SK-N-SH (cell line): ENCODE data around the gene MYO9A. TPM values are rescaled to one million over a fixed set of nuclear protein-coding genes. Genes with fewer than 3 reads are reported as not detected.

ENCODE experiments used
- CTCF ChIA-PET: fragments of 300-600, 350-600 bp; formaldehyde crosslinking; extraction: SDS; loops from one replicate; lab custom pipeline; 2021; lab: Yijun Ruan, JAX
- POLR2A ChIA-PET: fragments of 350-600 bp; sonication (Branson Sonifier 250); formaldehyde crosslinking; extraction: SDS; loops from one replicate; lab custom pipeline; 2020; ENCODE audit warnings: antibody characterized with exemption, inconsistent platforms; lab: Yijun Ruan, JAX
- DNase-seq: peaks from one replicate; pipeline ENCODE4 v3.0.0; 2012
- H2AFZ ChIP-seq: fragments of 200-600 bp; sonication (generic); 2 replicates; pipeline ENCODE4 v1.8.1; 2016; ENCODE audit warnings: antibody characterized with exemption, mild to moderate bottlenecking, low read depth
- H3F3A ChIP-seq: fragments of 200-600 bp; sonication (generic); replicated peaks from 2 replicates; pipeline ENCODE3; 2016; ENCODE audit warnings: antibody characterized with exemption, mild to moderate bottlenecking; ENCODE audit not compliant: insufficient read depth
- H3K27ac ChIP-seq, 2 experiments: fragments of 200-500 bp in 1 of 2; fragments of 200-600 bp in 1 of 2; sonication (Bioruptor generic) in 1 of 2; sonication (generic), shearing (Covaris generic) in 1 of 2; 2 replicates each; pipeline versions ENCODE4 v1.5.1 to v1.6.1; 2014 to 2016; ENCODE audit warnings: low read depth in 2 of 2, inconsistent platforms in 1 of 2, low read length in 1 of 2, mild to moderate bottlenecking in 1 of 2, mixed read lengths in 1 of 2
- H3K27me3 ChIP-seq: fragments of 200-600 bp; sonication (generic), shearing (Covaris generic); 2 replicates; pipeline ENCODE4 v1.6.1; 2016; ENCODE audit warnings: mixed run types; ENCODE audit not compliant: insufficient read depth
- H3K36me3 ChIP-seq, 2 experiments: fragments of 200-500 bp in 1 of 2; fragments of 200-600 bp in 1 of 2; sonication (Bioruptor generic) in 1 of 2; sonication (generic) in 1 of 2; replicated peaks in 1 of 2; 2 replicates each; pipeline versions ENCODE3 to v1.5.1; 2014 to 2016; ENCODE audit warnings: low read length in 1 of 2, mild to moderate bottlenecking in 1 of 2; ENCODE audit not compliant: insufficient read depth in 2 of 2, control insufficient read depth in 1 of 2
- H3K4me1 ChIP-seq, 2 experiments: fragments of 200-500 bp in 1 of 2; fragments of 200-600 bp in 1 of 2; sonication (Bioruptor generic) in 1 of 2; sonication (generic), shearing (Covaris generic) in 1 of 2; 2 replicates each; pipeline versions ENCODE4 v1.5.1 to v1.6.1; 2014 to 2016; ENCODE audit warnings: low read depth in 1 of 2, low read length in 1 of 2, mixed run types in 1 of 2; ENCODE audit not compliant: insufficient read depth in 2 of 2, control insufficient read depth in 1 of 2
- H3K4me2 ChIP-seq: fragments of 200-600 bp; sonication (generic), shearing (Covaris generic); 2 replicates; pipeline ENCODE4 v1.6.1; 2017; ENCODE audit warnings: mixed run types
- H3K4me3 ChIP-seq, 2 experiments: fragments of 200-500 bp in 1 of 2; fragments of 200-600 bp in 1 of 2; sonication (Bioruptor generic) in 1 of 2; sonication (generic), shearing (Covaris generic) in 1 of 2; 2 replicates each; pipeline versions ENCODE4 v1.5.1 to v1.8.1; 2014 to 2016; ENCODE audit warnings: low read depth in 2 of 2, inconsistent platforms in 1 of 2, low read length in 1 of 2, mild to moderate bottlenecking in 1 of 2, mixed read lengths in 1 of 2, moderate library complexity in 1 of 2
- H3K79me2 ChIP-seq: fragments of 200-600 bp; sonication (generic); 2 replicates; pipeline ENCODE4 v1.8.1; 2017; ENCODE audit warnings: mild to moderate bottlenecking; ENCODE audit not compliant: insufficient read depth
- H3K9ac ChIP-seq: fragments of 200-600 bp; sonication (generic); 2 replicates; pipeline ENCODE4 v1.6.1; 2017; ENCODE audit warnings: mixed run types
- H3K9me2 ChIP-seq: fragments of 200-600 bp; sonication (generic); 2 replicates; pipeline ENCODE4 v1.6.1; 2017; ENCODE audit warnings: mixed run types
- H3K9me3 ChIP-seq: fragments of 200-600 bp; sonication (generic); 2 replicates; pipeline ENCODE4 v1.6.1; 2017; ENCODE audit warnings: mixed run types, mild to moderate bottlenecking, moderate library complexity
- H4K20me1 ChIP-seq: fragments of 200-600 bp; sonication (generic); 2 replicates; pipeline ENCODE4 v1.6.1; 2017; ENCODE audit warnings: mild to moderate bottlenecking, mixed run types; ENCODE audit not compliant: insufficient read depth
- ELF1 ChIP-seq: IDR thresholded peaks from 2 replicates; pipeline ENCODE4 v1.4.0; 2012
- EP300 ChIP-seq, 2 experiments: IDR thresholded peaks; 2 replicates each; pipeline versions ENCODE4 v1.4.0 to v1.6.1; 2012; ENCODE audit warnings: borderline replicate concordance in 1 of 2, low read depth in 1 of 2, low read length in 1 of 2
- FOXM1 ChIP-seq: IDR thresholded peaks from 2 replicates; pipeline ENCODE4 v1.4.0; 2012; ENCODE audit warnings: low read depth, mild to moderate bottlenecking
- GABPA ChIP-seq: IDR thresholded peaks from 2 replicates; pipeline ENCODE4 v1.4.0; 2012; ENCODE audit warnings: low read depth, mild to moderate bottlenecking
- GATA2 ChIP-seq: sonication (generic); formaldehyde crosslinking; IDR thresholded peaks from 2 replicates; pipeline ENCODE4 v1.5.0; 2020; ENCODE audit warnings: mild to moderate bottlenecking, missing genetic modification reagents
- MAX ChIP-seq: IDR thresholded peaks from 2 replicates; pipeline ENCODE4 v1.4.0; 2012; ENCODE audit warnings: low read depth
- MEF2A ChIP-seq: IDR thresholded peaks from 2 replicates; pipeline ENCODE4 v1.4.0; 2012; ENCODE audit warnings: low read depth, borderline replicate concordance
- NFIC ChIP-seq: IDR thresholded peaks from 2 replicates; pipeline ENCODE4 v1.4.0; 2012; ENCODE audit warnings: borderline replicate concordance
- NRF1 ChIP-seq: IDR thresholded peaks from 2 replicates; pipeline ENCODE4 v1.6.1; 2012; ENCODE audit warnings: low read depth, mild to moderate bottlenecking, low read length
- POLR2AphosphoS5 ChIP-seq: IDR thresholded peaks from 2 replicates; pipeline ENCODE4 v1.6.1; 2012; ENCODE audit warnings: low read depth, low read length
- RFX5 ChIP-seq: IDR thresholded peaks from 2 replicates; pipeline ENCODE4 v1.6.1; 2012; ENCODE audit warnings: mild to moderate bottlenecking, improper control_type of control experiment, low read length
- SIN3A ChIP-seq: IDR thresholded peaks from 2 replicates; pipeline ENCODE4 v1.6.1; 2012; ENCODE audit warnings: low read depth, mild to moderate bottlenecking, low read length, moderate library complexity, borderline replicate concordance
- TCF12 ChIP-seq: IDR thresholded peaks from 2 replicates; pipeline ENCODE4 v1.4.0; 2012
- USF1 ChIP-seq: IDR thresholded peaks from 2 replicates; pipeline ENCODE4 v1.4.0; 2012; ENCODE audit warnings: low read depth, borderline replicate concordance
- ZBTB33 ChIP-seq: IDR thresholded peaks from 2 replicates; pipeline ENCODE4 v1.4.0; 2012; ENCODE audit warnings: low read depth, borderline replicate concordance
- WGBS: methylation state at CpG from one replicate; pipeline ENCODE4 v1.1.6; 2017; ENCODE audit warnings: low lambda C conversion rate; 5-methylcytosine and 5-hydroxymethylcytosine counted together
- polyA plus RNA-seq, 3 experiments: library from polyadenylated mRNA; depleted of rRNA; stranded (reverse); fragments of >200 nt; gene quantifications; 2 replicates each; pipeline ENCODE4 v1.2.3, GENCODE V29; 2012
- TF ChIP-seq, protein P1 (sequence below): fragments of 200-600 bp; sonication (generic); IDR thresholded peaks from 2 replicates; pipeline ENCODE4 v1.6.1; 2017; ENCODE audit warnings: antibody characterized with exemption, mild to moderate bottlenecking, moderate library complexity
- TF ChIP-seq, protein P2 (sequence below): fragments of 150-350 bp; IDR thresholded peaks from 2 replicates; pipeline ENCODE4 v1.6.1; 2017; ENCODE audit warnings: antibody characterized with exemption, low read length, low read depth, borderline replicate concordance

Gene MYO9A
- polyA plus RNA-seq, 1 of the 3 experiments (the other 2 are of a cell fraction): 4.1 TPM

DNA sequence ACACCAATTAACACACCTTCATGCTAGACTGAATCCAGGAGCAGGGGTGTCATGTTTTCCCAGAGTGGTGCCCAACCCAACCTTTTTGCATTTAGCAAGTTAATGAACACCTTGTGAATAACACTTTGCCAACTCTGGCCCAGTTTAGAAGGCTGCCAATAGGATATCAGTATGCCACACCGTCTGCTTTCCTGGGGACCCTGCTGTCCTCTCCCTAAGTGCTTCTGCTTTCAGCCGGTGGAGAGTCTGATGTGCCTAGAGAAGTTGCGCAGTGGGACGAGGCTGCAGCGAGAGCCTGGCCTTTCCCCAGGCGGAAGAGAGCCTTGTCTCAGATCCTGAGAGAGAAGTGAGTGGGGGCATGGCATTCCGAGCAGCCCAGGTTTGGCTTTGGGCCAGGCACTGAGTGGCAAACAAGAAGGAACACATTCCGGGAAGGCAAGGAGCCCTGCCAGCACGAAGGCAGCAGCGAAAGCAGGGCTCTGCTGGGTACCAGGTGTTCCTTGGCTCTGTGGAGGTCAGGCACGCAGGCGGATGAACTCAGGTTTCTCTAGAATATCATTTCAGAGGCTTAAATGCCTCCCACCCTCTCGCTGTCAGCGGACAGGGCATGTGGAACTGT, 37.2 kb upstream of the MYO9A start:
- Histone ChIP-seq H2AFZ (peak overlapping the region; percentile 95), H3K36me3 (no peaks in the 10 kb centered on the region), H3K4me3 (peak overlapping the region; percentile 47 to 63; a peak in 3 of 4 replicates), H3F3A (no peaks in the 10 kb centered on the region), H3K27ac (0 out of 4 replicates have a peak overlapping the region, but pooled peaks of 1 of the 2 experiments have one; percentile 4), H3K27me3 (no peaks in the 10 kb centered on the region), H4K20me1 (no peaks in the 10 kb centered on the region)
- POLR2A ChIA-PET: no interaction called here
- 44% methylated on average over 14 of the region's 14 CpGs for WGBS
- CTCF ChIA-PET: interaction anchor here (0.7 to 3.1 kb wide), 28 partner anchors 10 to 625 kb away, joined by 3 to 59 read pairs (median 6); partner anchors contain the start of gene NR2E3
- TF ChIP-seq MAX (peak; percentile 37; the same call in 1 of the 2 replicates), MEF2A (no peak), NFIC (peak; percentile 86), TCF12 (peak; percentile 37; the same call in 1 of the 2 replicates), RFX5 (no peak), GATA2 (no peak), GABPA (no peak)
- TF ChIP-seq, all 33 proteins: peak for 3
- H3K9me2 ChIP-seq: no peaks in the 10 kb centered on the region
- H3K4me2 ChIP-seq: peak overlapping the region; percentile 95
- no peaks in the 10 kb centered on the region for H3K79me2 ChIP-seq
- H3K4me1 ChIP-seq: peaks cover 10% of the 10 kb centered on the region in 2 experiments; a peak in 1 of 4 replicates
- H3K9ac ChIP-seq: no peak overlapping the region
- no peaks in the 10 kb centered on the region for H3K9me3 ChIP-seq
- peak; percentile 45 for DNase-seq

DNA sequence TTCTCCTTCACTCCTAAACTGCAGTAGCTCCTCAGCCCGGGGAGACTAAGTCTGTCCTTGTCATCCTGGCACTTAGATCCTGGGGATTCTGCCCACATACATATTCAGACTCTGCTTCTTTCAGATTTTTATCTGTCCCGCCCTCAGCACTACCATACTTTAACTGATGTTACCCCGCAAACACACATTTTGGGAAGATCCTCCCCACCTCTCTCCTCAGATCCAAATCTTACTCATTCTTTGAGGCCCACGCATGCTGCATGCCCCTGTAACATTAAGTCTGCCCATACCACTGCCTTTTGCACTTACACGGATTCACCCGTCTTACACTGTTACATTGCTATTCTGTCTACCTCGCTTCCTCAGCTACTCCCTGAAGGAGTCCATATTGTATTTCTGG, 36.4 kb upstream of the MYO9A start:
- TF ChIP-seq ELF1 (no peak), RFX5 (no peak), ZBTB33 (no peak), FOXM1 (no peak), POLR2AphosphoS5 (no peak), GATA2 (no peak), USF1 (no peak), EP300 (IDR thresholded peaks at IDR 0.05; ENCODE audit: borderline replicate concordance in 1 of 2, low read depth in 1 of 2, low read length in 1 of 2) (no peak), NRF1 (no peak), SIN3A (no peak)
- TF ChIP-seq, protein P1, sequence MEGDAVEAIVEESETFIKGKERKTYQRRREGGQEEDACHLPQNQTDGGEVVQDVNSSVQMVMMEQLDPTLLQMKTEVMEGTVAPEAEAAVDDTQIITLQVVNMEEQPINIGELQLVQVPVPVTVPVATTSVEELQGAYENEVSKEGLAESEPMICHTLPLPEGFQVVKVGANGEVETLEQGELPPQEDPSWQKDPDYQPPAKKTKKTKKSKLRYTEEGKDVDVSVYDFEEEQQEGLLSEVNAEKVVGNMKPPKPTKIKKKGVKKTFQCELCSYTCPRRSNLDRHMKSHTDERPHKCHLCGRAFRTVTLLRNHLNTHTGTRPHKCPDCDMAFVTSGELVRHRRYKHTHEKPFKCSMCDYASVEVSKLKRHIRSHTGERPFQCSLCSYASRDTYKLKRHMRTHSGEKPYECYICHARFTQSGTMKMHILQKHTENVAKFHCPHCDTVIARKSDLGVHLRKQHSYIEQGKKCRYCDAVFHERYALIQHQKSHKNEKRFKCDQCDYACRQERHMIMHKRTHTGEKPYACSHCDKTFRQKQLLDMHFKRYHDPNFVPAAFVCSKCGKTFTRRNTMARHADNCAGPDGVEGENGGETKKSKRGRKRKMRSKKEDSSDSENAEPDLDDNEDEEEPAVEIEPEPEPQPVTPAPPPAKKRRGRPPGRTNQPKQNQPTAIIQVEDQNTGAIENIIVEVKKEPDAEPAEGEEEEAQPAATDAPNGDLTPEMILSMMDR: no peak
- TF ChIP-seq, protein P2, sequence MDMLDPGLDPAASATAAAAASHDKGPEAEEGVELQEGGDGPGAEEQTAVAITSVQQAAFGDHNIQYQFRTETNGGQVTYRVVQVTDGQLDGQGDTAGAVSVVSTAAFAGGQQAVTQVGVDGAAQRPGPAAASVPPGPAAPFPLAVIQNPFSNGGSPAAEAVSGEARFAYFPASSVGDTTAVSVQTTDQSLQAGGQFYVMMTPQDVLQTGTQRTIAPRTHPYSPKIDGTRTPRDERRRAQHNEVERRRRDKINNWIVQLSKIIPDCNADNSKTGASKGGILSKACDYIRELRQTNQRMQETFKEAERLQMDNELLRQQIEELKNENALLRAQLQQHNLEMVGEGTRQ: no peak
- TF ChIP-seq, all 33 proteins: peak for 0
- Histone ChIP-seq H3K4me1 (peaks cover 10% of the 10 kb centered on the region in 2 experiments; a peak in 1 of 4 replicates), H3K27me3 (no peaks in the 10 kb centered on the region), H3K9ac (no peak overlapping the region), H3K4me2 (no peak overlapping the region), H3K27ac (no peak overlapping the region), H3K79me2 (no peaks in the 10 kb centered on the region), H3K9me3 (no peaks in the 10 kb centered on the region), H4K20me1 (no peaks in the 10 kb centered on the region), H3K9me2 (no peaks in the 10 kb centered on the region), H3K4me3 (no peak overlapping the region), H2AFZ (no peak overlapping the region), H3F3A (no peaks in the 10 kb centered on the region), H3K36me3 (no peaks in the 10 kb centered on the region)
- POLR2A ChIA-PET: interaction anchor here (0.6 kb wide), 1 partner anchor 28 kb away, joined by 3 read pairs; no protein-coding TSS in a partner anchor
- DNase-seq: no peak
- WGBS: 92% methylated on average over 7 of the region's 7 CpGs
- CTCF ChIA-PET: interaction anchor here (0.7 to 2.9 kb wide), 2 partner anchors 353 to 411 kb away, joined by 3 to 16 read pairs; no protein-coding TSS in a partner anchor
